ENCODE results near the gene LRRK1.

- TF ChIP-seq, protein P1, sequence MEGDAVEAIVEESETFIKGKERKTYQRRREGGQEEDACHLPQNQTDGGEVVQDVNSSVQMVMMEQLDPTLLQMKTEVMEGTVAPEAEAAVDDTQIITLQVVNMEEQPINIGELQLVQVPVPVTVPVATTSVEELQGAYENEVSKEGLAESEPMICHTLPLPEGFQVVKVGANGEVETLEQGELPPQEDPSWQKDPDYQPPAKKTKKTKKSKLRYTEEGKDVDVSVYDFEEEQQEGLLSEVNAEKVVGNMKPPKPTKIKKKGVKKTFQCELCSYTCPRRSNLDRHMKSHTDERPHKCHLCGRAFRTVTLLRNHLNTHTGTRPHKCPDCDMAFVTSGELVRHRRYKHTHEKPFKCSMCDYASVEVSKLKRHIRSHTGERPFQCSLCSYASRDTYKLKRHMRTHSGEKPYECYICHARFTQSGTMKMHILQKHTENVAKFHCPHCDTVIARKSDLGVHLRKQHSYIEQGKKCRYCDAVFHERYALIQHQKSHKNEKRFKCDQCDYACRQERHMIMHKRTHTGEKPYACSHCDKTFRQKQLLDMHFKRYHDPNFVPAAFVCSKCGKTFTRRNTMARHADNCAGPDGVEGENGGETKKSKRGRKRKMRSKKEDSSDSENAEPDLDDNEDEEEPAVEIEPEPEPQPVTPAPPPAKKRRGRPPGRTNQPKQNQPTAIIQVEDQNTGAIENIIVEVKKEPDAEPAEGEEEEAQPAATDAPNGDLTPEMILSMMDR (IDR thresholded peaks at IDR 0.05): no peak
- TF ChIP-seq POLR2A (IDR thresholded peaks at IDR 0.05): no peak
Observed at GRCh38 chr15:100980410-100981046, 61.4 kb downstream of the LRRK1 start.

All from gastroesophageal sphincter (tissue), 3 donors.